Upper lobe of right lung (tissue), 1 donor: Measurements from ENCODE around the gene ADAM10. TPM values are rescaled to one million over a fixed set of nuclear protein-coding genes. Genes with fewer than 3 reads are reported as not detected.

Source experiments
- ATAC-seq: fragments of 200-7000 bp; cut with Tn5 transposase; one replicate; pipeline ENCODE4 v1.9.1; 2020; ENCODE audit warnings: mild to moderate bottlenecking, moderate library complexity
- DNase-seq: peaks from one replicate; pipeline ENCODE4 v3.0.0-alpha.2; 2020
- H3K27ac ChIP-seq: fragments of 200-600 bp; one replicate; pipeline ENCODE4 v1.8.0; 2022
- H3K27me3 ChIP-seq: fragments of 200-600 bp; one replicate; pipeline ENCODE4 v1.8.0; 2022; ENCODE audit warnings: mild to moderate bottlenecking
- H3K36me3 ChIP-seq: fragments of 200-600 bp; one replicate; pipeline ENCODE4 v1.8.0; 2022
- H3K4me1 ChIP-seq: fragments of 200-600 bp; one replicate; pipeline ENCODE4 v1.8.0; 2022
- H3K4me3 ChIP-seq: fragments of 200-600 bp; one replicate; pipeline ENCODE4 v1.8.0; 2022; ENCODE audit warnings: mild to moderate bottlenecking
- H3K9me3 ChIP-seq: fragments of 200-600 bp; one replicate; pipeline ENCODE4 v1.8.0; 2022
- CTCF ChIP-seq: fragments of 200-600 bp; IDR thresholded peaks from one replicate; pipeline ENCODE4 v1.8.0; 2022; ENCODE audit warnings: antibody characterized with exemption
- intact Hi-C: fragments of 100-400 bp; cut with DNase I; formaldehyde crosslinking; loops from one replicate; pipeline ENCODE4 v1.11.0; 2022
- total RNA-seq: library from RNA; stranded (reverse); fragmentation: NEBNext Ultra II Directional; extraction: Animal tissue kit (Norgen Biotek cat#: 25700); gene quantifications from one replicate; pipeline ENCODE4 v1.2.1, GENCODE V29; 2021
- donor health status: DM: no; HTN: yes; CAD: no; lungs with severe emphysema.

Gene ADAM10
- total RNA-seq, 1 donor from 2014 or later = 139 TPM

- no peak for TF ChIP-seq CTCF
- H3K27ac ChIP-seq = no peak overlapping the region
- H3K27me3 ChIP-seq = no peaks in the 10 kb centered on the region
- peaks cover 33% of the 10 kb centered on the region for H3K4me1 ChIP-seq
- no peaks in the 10 kb centered on the region for H3K9me3 ChIP-seq
- ATAC-seq (no peak), DNase-seq (no peak)
- no peak overlapping the region for H3K4me3 ChIP-seq
- no peaks in the 10 kb centered on the region for H3K36me3 ChIP-seq
- intact Hi-C loops = no loop called here
Measured at GRCh38 chr15:58736018-58736643, 13.4 kb downstream of the ADAM10 start.

- Histone ChIP-seq H3K27ac (no peak overlapping the region), H3K4me1 (peaks cover 33% of the 10 kb centered on the region), H3K4me3 (no peak overlapping the region), H3K9me3 (no peaks in the 10 kb centered on the region), H3K27me3 (no peaks in the 10 kb centered on the region), H3K36me3 (no peaks in the 10 kb centered on the region)
- TF ChIP-seq CTCF = no peak
- ATAC-seq (no peak), DNase-seq (no peak)
- intact Hi-C loops = no loop called here
Measured at GRCh38 chr15:58734859-58735258, 14.6 kb downstream of the ADAM10 start.

GRCh38 chr15:58732625-58733363 lies 16.7 kb downstream of the ADAM10 start:
- no peak overlapping the region for H3K4me3 ChIP-seq
- no peak overlapping the region for H3K27ac ChIP-seq
- H3K4me1 ChIP-seq = peaks cover 21% of the 10 kb centered on the region
- DNase-seq (no peak), ATAC-seq (no peak)
- intact Hi-C loops = no loop called here
- no peaks in the 10 kb centered on the region for H3K27me3 ChIP-seq
- no peak for TF ChIP-seq CTCF
- H3K36me3 ChIP-seq = no peaks in the 10 kb centered on the region
- no peaks in the 10 kb centered on the region for H3K9me3 ChIP-seq

- Histone ChIP-seq H3K27me3 (no peaks in the 10 kb centered on the region), H3K9me3 (no peaks in the 10 kb centered on the region), H3K36me3 (no peaks in the 10 kb centered on the region), H3K4me3 (no peak overlapping the region), H3K27ac (no peak overlapping the region), H3K4me1 (peaks cover 14% of the 10 kb centered on the region)
- no peak for TF ChIP-seq CTCF
- intact Hi-C loops = no loop called here
- DNase-seq = no peak
- ATAC-seq = peak; percentile 77
Measured at GRCh38 chr15:58731756-58732535, 17.6 kb downstream of the ADAM10 start.

GRCh38 chr15:58726867-58727266 lies 22.6 kb downstream of the ADAM10 start:
- Histone ChIP-seq H3K4me3 (no peak overlapping the region), H3K4me1 (peaks cover 8% of the 10 kb centered on the region), H3K27ac (no peak overlapping the region), H3K36me3 (no peaks in the 10 kb centered on the region), H3K9me3 (no peaks in the 10 kb centered on the region), H3K27me3 (no peaks in the 10 kb centered on the region)
- ATAC-seq (no peak), DNase-seq (no peak)
- intact Hi-C loops = no loop called here
- no peak for TF ChIP-seq CTCF
